ENCODE results near the gene HOPX.
A peak's percentile ranks its signal among the peaks of the same experiment; 100 is the strongest.

The HOPX gene

GRCh38 chr4:56650262-56651055, 30.6 kb downstream of the HOPX start:
- no peak for DNase-seq (ENCODE audit: low read depth)
- H3K4me3 ChIP-seq (ENCODE audit: low read depth, low read length): no peak overlapping the region
- peak; percentile 37 for TF ChIP-seq CTCF (conservative IDR thresholded peaks at IDR 0.05; ENCODE audit: low read depth, low read length)

DNA sequence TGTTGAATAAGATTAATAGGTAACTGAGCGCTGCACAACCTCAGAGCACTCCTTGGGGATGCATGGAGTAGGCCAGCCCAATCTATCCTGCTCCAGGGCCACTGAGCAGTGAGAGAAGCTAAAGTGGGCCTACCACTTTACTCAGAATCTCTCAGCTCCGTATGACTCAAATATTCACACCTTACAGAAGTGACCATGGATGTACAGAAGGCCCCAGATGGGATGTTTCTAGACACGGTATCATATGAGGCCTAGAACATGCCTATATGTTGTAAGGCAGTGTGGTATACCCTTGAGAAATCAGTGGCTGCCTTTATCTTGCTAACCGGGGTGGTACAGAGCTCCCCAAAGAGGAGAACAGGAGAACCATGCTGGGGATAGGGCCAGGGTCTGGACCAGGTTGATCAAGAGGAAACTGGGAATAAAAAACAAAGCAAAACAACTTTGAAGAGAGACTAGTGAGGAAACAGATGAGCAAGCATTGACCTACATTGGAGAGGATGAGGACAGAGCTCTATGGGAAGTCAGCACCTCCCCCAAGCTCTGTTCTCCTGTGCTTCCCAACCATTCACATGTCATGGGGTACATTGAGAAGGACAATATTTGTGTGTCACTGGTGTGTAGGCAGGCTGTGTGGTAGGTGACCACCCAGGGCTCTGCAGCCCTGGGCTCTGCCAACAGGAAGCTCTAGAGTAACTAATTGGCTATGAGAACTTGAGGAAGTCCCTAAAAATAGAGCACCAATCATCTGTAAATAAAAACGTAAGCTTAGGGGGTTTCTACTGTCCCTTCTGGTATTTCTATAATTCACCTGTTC, 31.4 kb downstream of the HOPX start:
- no peak for DNase-seq (ENCODE audit: low read depth)
- H3K4me3 ChIP-seq (ENCODE audit: low read depth, low read length): no peak overlapping the region
- no peak for TF ChIP-seq CTCF (conservative IDR thresholded peaks at IDR 0.05; ENCODE audit: low read depth, low read length)

GRCh38 chr4:56648824-56649151, 32.3 kb downstream of the HOPX start:
- no peak overlapping the region for H3K4me3 ChIP-seq (ENCODE audit: low read depth, low read length)
- no peak for DNase-seq (ENCODE audit: low read depth)
- no peak for TF ChIP-seq CTCF (conservative IDR thresholded peaks at IDR 0.05; ENCODE audit: low read depth, low read length)

- H3K4me3 ChIP-seq (ENCODE audit: low read depth, low read length): no peak overlapping the region
- peak; percentile 41 for DNase-seq (ENCODE audit: low read depth)
- TF ChIP-seq CTCF (conservative IDR thresholded peaks at IDR 0.05; ENCODE audit: low read depth, low read length): no peak
These were observed 32.9 kb downstream of the HOPX start for GRCh38 chr4:56648021-56648823.

DNA sequence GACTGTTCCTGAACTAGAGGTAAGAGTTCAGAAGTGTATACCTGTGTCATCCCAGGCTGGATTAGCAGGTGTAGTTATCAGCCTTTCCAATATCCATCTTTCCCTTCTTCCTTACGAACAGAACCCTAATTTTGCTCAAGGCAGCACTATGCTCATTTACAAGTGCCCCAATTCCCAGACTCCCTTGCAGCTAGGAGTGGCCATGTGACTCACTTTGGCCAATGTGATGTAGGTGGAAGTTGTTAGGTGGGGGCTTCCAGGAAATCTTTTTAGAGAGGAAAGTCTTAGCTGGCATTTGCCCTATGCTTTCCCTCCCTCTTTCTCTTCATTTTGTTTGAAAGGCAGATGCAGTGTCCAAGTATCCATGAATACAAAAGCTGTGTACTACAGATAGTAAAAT, 34.8 kb downstream of the HOPX start:
- TF ChIP-seq CTCF (conservative IDR thresholded peaks at IDR 0.05; ENCODE audit: low read depth, low read length): no peak
- no peak for DNase-seq (ENCODE audit: low read depth)
- no peak overlapping the region for H3K4me3 ChIP-seq (ENCODE audit: low read depth, low read length)

- no peak overlapping the region for H3K4me3 ChIP-seq (ENCODE audit: low read depth, low read length)
- no peak for DNase-seq (ENCODE audit: low read depth)
- no peak for TF ChIP-seq CTCF (conservative IDR thresholded peaks at IDR 0.05; ENCODE audit: low read depth, low read length)
These were observed 37.5 kb downstream of the HOPX start for GRCh38 chr4:56643596-56643995.
